Mesendoderm (in vitro differentiated cells): ENCODE results near the gene TMEM158.

ENCODE experiments used
- DNase-seq: peaks from one replicate; pipeline ENCODE4 v3.0.0; 2013
- H2AK5ac ChIP-seq: 2 replicates; pipeline ENCODE4 v1.6.1; 2013; ENCODE audit warnings: low read length, inconsistent platforms
- H2BK120ac ChIP-seq: 2 replicates; pipeline ENCODE4 v1.6.1; 2013; ENCODE audit warnings: low read depth, mild to moderate bottlenecking, low read length, moderate library complexity, mixed read lengths
- H2BK15ac ChIP-seq: replicated peaks from 2 replicates; pipeline ENCODE4 v1.6.1; 2013; ENCODE audit warnings: low read depth, mild to moderate bottlenecking, moderate library complexity
- H2BK5ac ChIP-seq: 2 replicates; pipeline ENCODE4 v1.6.1; 2013; ENCODE audit warnings: low read length, inconsistent platforms
- H3K18ac ChIP-seq: 2 replicates; pipeline ENCODE4 v1.6.1; 2013; ENCODE audit warnings: mild to moderate bottlenecking, low read length, mixed read lengths
- H3K23ac ChIP-seq: one replicate; pipeline ENCODE4 v1.6.1; 2013; ENCODE audit warnings: low read length
- H3K27ac ChIP-seq: 2 replicates; pipeline ENCODE4 v1.5.1; 2013; ENCODE audit warnings: low read depth, mild to moderate bottlenecking, inconsistent platforms, low read length, moderate library complexity
- H3K27me3 ChIP-seq: 2 replicates; pipeline ENCODE4 v1.6.1; 2013; ENCODE audit warnings: low read length, control low read depth, mild to moderate bottlenecking, inconsistent platforms; ENCODE audit not compliant: insufficient read depth, poor library complexity
- H3K36me3 ChIP-seq: 2 replicates; pipeline ENCODE4 v1.6.1; 2013; ENCODE audit warnings: low read length, inconsistent platforms; ENCODE audit not compliant: control insufficient read depth, insufficient read depth
- H3K4ac ChIP-seq: one replicate; pipeline ENCODE4 v1.6.1; 2013; ENCODE audit warnings: low read depth, mild to moderate bottlenecking, low read length, moderate library complexity
- H3K4me1 ChIP-seq: 2 replicates; pipeline ENCODE4 v1.6.1; 2013; ENCODE audit warnings: low read depth, low read length, inconsistent platforms; ENCODE audit not compliant: control insufficient read depth
- H3K4me2 ChIP-seq: 2 replicates; pipeline ENCODE4 v1.6.1; 2013; ENCODE audit warnings: low read length
- H3K4me3 ChIP-seq: 2 replicates; pipeline ENCODE4 v1.5.1; 2013; ENCODE audit warnings: mild to moderate bottlenecking, low read length
- H3K56ac ChIP-seq: one replicate; pipeline ENCODE4 v1.6.1; 2013; ENCODE audit warnings: low read length
- H3K79me1 ChIP-seq: 2 replicates; pipeline ENCODE4 v1.6.1; 2013; ENCODE audit warnings: low read length, inconsistent platforms
- H3K79me2 ChIP-seq: 2 replicates; pipeline ENCODE4 v1.6.1; 2013; ENCODE audit warnings: mild to moderate bottlenecking, low read length; ENCODE audit not compliant: control insufficient read depth, insufficient read depth
- H3K9ac ChIP-seq: 2 replicates; pipeline ENCODE4 v1.6.1; 2013; ENCODE audit warnings: low read length, inconsistent platforms
- H4K5ac ChIP-seq: one replicate; pipeline ENCODE4 v1.6.1; 2013; ENCODE audit warnings: low read length
- H4K8ac ChIP-seq: one replicate; pipeline ENCODE4 v1.6.1; 2013; ENCODE audit warnings: low read depth, mild to moderate bottlenecking, control low read depth, low read length, moderate library complexity
- WGBS: extraction: QIAGEN DNeasy Blood & Tissue Kit; methylation state at CpG from one replicate; pipeline ENCODE4 v1.1.7; 2013; ENCODE audit warnings: low lambda C conversion rate, missing lambda C conversion rate; ENCODE audit not compliant: insufficient coverage; ENCODE audit errors: extremely low coverage; 5-methylcytosine and 5-hydroxymethylcytosine counted together

Gene TMEM158

DNA sequence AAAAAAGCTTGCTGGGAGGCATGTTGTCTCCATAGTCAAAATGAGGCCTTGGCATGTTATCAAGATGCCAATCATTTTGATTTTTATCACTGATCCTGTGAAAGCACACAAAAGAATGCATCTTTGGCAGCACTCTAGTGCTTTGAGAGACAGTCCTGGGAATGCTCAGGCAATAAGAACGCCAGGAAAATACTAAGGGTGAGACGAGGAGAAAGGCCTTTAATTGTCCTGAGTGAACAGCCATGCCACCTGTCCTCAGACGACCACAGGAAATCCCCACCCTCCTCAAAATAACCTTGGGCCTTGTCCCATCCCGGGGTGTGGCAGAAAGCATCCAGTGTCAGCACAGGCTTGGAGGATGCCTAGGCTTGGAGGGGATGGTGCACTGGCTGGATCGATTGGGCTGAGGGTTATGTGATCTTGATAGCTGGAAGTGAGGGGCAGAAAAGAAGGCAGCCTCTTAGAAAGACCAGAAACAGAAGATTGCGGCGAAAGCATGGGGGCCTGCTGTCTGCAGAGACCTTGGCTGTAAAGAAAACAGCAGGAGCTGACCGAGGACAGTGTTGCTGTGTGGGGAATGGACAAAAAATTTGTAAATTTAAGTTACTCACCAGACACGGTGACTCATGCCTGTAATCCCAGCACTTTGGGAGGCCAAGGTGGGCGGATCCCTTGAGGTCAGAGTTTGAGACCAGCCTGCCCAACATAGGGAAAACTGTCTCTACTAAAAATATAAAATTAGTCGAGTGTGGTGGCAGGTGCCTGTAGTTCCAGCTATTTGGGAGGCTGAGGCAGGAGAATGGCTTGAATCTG, 7.3 kb downstream of the TMEM158 start:
- Histone ChIP-seq H3K79me1 (no peaks in the 10 kb centered on the region), H2BK15ac (no peak overlapping the region), H2BK120ac (no peak overlapping the region), H4K8ac (no peak overlapping the region), H3K4me2 (no peak overlapping the region), H3K27ac (no peak overlapping the region), H3K4ac (no peak overlapping the region), H3K9ac (no peak overlapping the region), H3K23ac (no peak overlapping the region), H2AK5ac (no peak overlapping the region), H3K56ac (no peak overlapping the region), H3K4me1 (no peaks in the 10 kb centered on the region), H2BK5ac (no peak overlapping the region), H3K79me2 (no peaks in the 10 kb centered on the region), H4K5ac (no peak overlapping the region), H3K36me3 (no peaks in the 10 kb centered on the region), H3K27me3 (no peaks in the 10 kb centered on the region), H3K4me3 (no peak overlapping the region), H3K18ac (no peak overlapping the region)
- WGBS: no CpG with 5 or more reads among the region's 11 CpGs
- DNase-seq: no peak

DNA sequence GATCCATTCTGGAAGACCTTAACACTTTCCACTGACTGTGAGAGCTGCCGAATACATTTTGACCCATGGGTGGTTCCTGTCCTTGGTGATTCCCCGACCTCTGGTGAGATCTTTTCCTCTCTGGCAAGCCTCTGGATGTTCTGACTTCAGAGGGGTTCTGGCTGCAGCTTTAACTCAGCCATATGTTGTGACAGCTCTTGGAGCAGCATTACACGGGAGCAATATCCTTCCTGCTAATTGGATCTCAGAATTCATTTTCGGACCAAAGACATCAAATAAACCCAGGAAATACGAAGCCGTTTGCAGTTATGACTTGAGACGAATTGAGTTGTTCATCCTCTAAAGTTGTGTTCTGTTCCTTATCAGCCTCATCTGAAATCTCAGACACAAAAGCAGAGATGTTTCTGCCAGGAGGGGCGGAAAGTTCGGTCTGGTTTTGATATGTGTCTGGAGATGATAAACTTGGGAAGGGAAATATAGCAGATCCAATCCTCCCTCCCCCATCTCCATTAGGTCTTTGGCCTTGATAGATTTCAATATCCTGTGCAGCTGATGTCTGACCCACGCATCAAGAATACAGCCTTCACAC, 10.0 kb downstream of the TMEM158 start:
- Histone ChIP-seq H2BK120ac (no peak overlapping the region), H3K79me2 (no peaks in the 10 kb centered on the region), H2AK5ac (no peak overlapping the region), H2BK5ac (no peak overlapping the region), H3K27me3 (no peaks in the 10 kb centered on the region), H3K4me2 (no peak overlapping the region), H3K9ac (no peak overlapping the region), H3K79me1 (no peaks in the 10 kb centered on the region), H3K4ac (no peak overlapping the region), H2BK15ac (no peak overlapping the region), H3K36me3 (no peaks in the 10 kb centered on the region), H3K4me3 (no peak overlapping the region), H3K56ac (no peak overlapping the region), H3K18ac (no peak overlapping the region), H3K23ac (no peak overlapping the region), H3K4me1 (no peaks in the 10 kb centered on the region), H3K27ac (no peak overlapping the region), H4K8ac (no peak overlapping the region), H4K5ac (no peak overlapping the region)
- no peak for DNase-seq
- no CpG with 5 or more reads among the region's 10 CpGs for WGBS

DNA sequence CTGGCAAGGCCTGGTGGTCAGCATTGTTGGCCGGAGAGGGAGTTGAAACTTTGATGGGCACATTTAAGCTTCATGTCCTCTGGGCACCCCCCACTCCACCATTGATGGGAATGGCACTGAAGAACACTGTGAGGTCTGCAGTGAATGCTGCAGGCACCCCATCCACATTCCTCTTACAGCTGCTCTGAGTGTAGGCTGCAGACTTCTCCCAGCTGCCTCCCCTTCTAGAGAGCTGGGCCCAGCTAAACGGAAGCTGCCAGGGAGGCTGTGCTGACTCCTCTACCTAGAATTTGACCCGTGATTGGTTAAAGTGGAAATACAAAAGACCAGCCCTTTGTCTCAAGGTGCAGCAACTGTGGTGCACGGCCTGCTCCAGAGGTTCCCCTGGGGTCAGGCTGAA, 10.6 kb downstream of the TMEM158 start:
- Histone ChIP-seq H3K27ac (no peak overlapping the region), H3K9ac (no peak overlapping the region), H2BK15ac (no peak overlapping the region), H3K23ac (no peak overlapping the region), H3K18ac (no peak overlapping the region), H2AK5ac (no peak overlapping the region), H3K36me3 (no peaks in the 10 kb centered on the region), H3K79me1 (no peaks in the 10 kb centered on the region), H3K56ac (no peak overlapping the region), H3K4me3 (no peak overlapping the region), H3K4me2 (no peak overlapping the region), H4K5ac (no peak overlapping the region), H2BK5ac (no peak overlapping the region), H3K4me1 (no peaks in the 10 kb centered on the region), H3K79me2 (no peaks in the 10 kb centered on the region), H4K8ac (no peak overlapping the region), H3K4ac (no peak overlapping the region), H3K27me3 (no peaks in the 10 kb centered on the region), H2BK120ac (no peak overlapping the region)
- no CpG with 5 or more reads among the region's 4 CpGs for WGBS
- no peak for DNase-seq

DNA sequence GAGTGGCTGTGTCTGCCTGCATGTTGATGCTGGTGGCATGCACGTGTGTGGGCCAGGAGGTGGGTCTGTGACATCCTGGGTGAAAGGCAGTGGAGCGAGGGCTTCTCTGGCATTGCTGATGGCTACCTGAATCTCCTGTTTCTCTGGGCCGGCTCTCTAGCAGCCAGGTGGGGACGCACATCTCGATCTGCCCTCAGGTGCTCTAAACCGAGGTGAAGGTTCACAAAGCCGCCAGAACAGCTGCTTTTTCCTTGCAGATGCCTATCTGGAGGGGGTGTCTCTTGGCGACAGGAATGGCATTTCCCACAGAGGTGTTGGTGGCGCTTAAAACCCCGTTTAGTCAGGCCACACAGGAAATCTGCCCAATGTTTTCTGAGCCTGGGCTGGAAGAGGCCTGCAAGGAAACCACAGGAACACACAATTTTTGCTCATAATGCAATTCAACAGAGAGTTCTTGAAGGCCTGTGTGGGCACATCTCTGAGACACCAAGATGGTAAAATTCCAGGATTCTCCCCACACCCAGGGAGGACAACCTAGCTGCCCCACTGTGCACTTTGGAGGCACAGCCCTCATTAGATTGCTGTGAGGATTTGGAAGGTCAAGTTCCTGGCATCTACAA, 11.9 kb downstream of the TMEM158 start:
- Histone ChIP-seq H3K79me2 (no peaks in the 10 kb centered on the region), H3K4me3 (no peak overlapping the region), H4K8ac (no peak overlapping the region), H3K9ac (no peak overlapping the region), H3K56ac (no peak overlapping the region), H3K4me1 (no peaks in the 10 kb centered on the region), H2BK120ac (no peak overlapping the region), H4K5ac (no peak overlapping the region), H3K18ac (no peak overlapping the region), H3K23ac (no peak overlapping the region), H3K36me3 (no peaks in the 10 kb centered on the region), H3K79me1 (no peaks in the 10 kb centered on the region), H3K4ac (no peak overlapping the region), H3K27me3 (no peaks in the 10 kb centered on the region), H2BK5ac (no peak overlapping the region), H3K4me2 (no peak overlapping the region), H2BK15ac (no peak overlapping the region), H3K27ac (no peak overlapping the region), H2AK5ac (no peak overlapping the region)
- DNase-seq: peak; percentile 56
- WGBS: no CpG with 5 or more reads among the region's 10 CpGs

DNA sequence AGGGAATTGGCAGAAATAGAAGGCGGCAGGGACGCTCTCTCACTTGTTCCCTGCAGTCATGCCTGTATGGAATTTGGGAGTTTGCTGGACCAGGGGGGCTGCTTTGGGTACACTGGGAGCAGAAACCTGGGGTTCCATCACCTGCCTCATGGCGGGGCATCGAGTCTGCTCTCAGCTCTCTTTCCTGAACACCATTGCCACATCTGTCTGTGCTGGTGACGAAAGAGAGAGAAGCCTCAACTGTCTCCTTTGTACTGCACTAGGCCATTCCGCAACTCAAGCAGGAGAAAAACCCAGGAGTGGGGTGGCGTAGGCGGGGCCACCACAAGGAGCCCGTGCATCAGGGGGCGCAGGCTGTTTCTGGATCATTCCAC, 14.0 kb downstream of the TMEM158 start:
- H4K8ac ChIP-seq: no peak overlapping the region
- H3K18ac ChIP-seq: no peak overlapping the region
- no peaks in the 10 kb centered on the region for H3K27me3 ChIP-seq
- H3K27ac ChIP-seq: no peak overlapping the region
- no peak overlapping the region for H3K4me2 ChIP-seq
- H3K79me1 ChIP-seq: no peaks in the 10 kb centered on the region
- H2AK5ac ChIP-seq: no peak overlapping the region
- no peak overlapping the region for H2BK120ac ChIP-seq
- H4K5ac ChIP-seq: no peak overlapping the region
- H3K36me3 ChIP-seq: no peaks in the 10 kb centered on the region
- H3K4ac ChIP-seq: no peak overlapping the region
- H3K79me2 ChIP-seq: no peaks in the 10 kb centered on the region
- no peak overlapping the region for H3K23ac ChIP-seq
- no peak overlapping the region for H3K56ac ChIP-seq
- no peak overlapping the region for H3K9ac ChIP-seq
- H2BK15ac ChIP-seq: no peak overlapping the region
- no peak for DNase-seq
- no peaks in the 10 kb centered on the region for H3K4me1 ChIP-seq
- WGBS: no CpG with 5 or more reads among the region's 10 CpGs
- H2BK5ac ChIP-seq: no peak overlapping the region
- H3K4me3 ChIP-seq: no peak overlapping the region
